DOHH2 (cell line): ENCODE data around the gene CATSPER3.

Experiments
- H3F3A ChIP-seq: fragments of 200-600 bp; sonication (generic), shearing (Covaris generic); 2 replicates; pipeline ENCODE4 v1.6.0; 2016; ENCODE audit warnings: antibody characterized with exemption, mild to moderate bottlenecking; ENCODE audit not compliant: control insufficient read depth, insufficient read depth
- H3K27ac ChIP-seq: fragments of 200-600 bp; sonication (generic); 2 replicates; pipeline ENCODE4 v1.5.1; 2014; ENCODE audit warnings: low read depth, mild to moderate bottlenecking, low read length, moderate library complexity
- H3K27me3 ChIP-seq: fragments of 200-600 bp; sonication (generic); 2 replicates; pipeline ENCODE4 v1.6.1; 2014; ENCODE audit warnings: mild to moderate bottlenecking, low read length, mixed read lengths; ENCODE audit not compliant: control insufficient read depth
- H3K36me3 ChIP-seq: fragments of 200-600 bp; sonication (generic); 2 replicates; pipeline ENCODE4 v1.6.1; 2014; ENCODE audit warnings: mild to moderate bottlenecking, low read length, moderate library complexity, mixed read lengths; ENCODE audit not compliant: control insufficient read depth
- H3K4me1 ChIP-seq: fragments of 200-600 bp; sonication (generic); 2 replicates; pipeline ENCODE4 v1.6.1; 2014; ENCODE audit warnings: mild to moderate bottlenecking, low read length, mixed read lengths; ENCODE audit not compliant: control insufficient read depth
- H3K4me2 ChIP-seq: fragments of 200-600 bp; sonication (generic); 2 replicates; pipeline ENCODE4 v1.6.0; 2014; ENCODE audit warnings: mild to moderate bottlenecking, low read length, moderate library complexity
- H3K4me3 ChIP-seq: fragments of 200-600 bp; sonication (generic); 2 replicates; pipeline ENCODE4 v1.5.1; 2014; ENCODE audit warnings: mild to moderate bottlenecking, low read length, mixed read lengths
- H3K79me2 ChIP-seq: fragments of 200-600 bp; sonication (generic); 2 replicates; pipeline ENCODE4 v1.6.1; 2014; ENCODE audit warnings: mild to moderate bottlenecking, low read length, mixed read lengths; ENCODE audit not compliant: control insufficient read depth
- H3K9me2 ChIP-seq: fragments of 200-600 bp; sonication (generic); replicated peaks from 2 replicates; pipeline ENCODE4 v1.6.1; 2014; ENCODE audit warnings: mild to moderate bottlenecking, low read length, mixed read lengths; ENCODE audit not compliant: control insufficient read depth
- H3K9me3 ChIP-seq: fragments of 200-600 bp; sonication (generic); 2 replicates; pipeline ENCODE4 v1.6.1; 2014; ENCODE audit warnings: antibody characterized with exemption, low read length, mixed read lengths; ENCODE audit not compliant: control insufficient read depth, insufficient read depth
- H4K20me1 ChIP-seq: fragments of 200-600 bp; sonication (generic); 2 replicates; pipeline ENCODE4 v1.6.0; 2014; ENCODE audit warnings: low read depth, mild to moderate bottlenecking, antibody characterized with exemption, low read length, moderate library complexity; ENCODE audit not compliant: control insufficient read depth, insufficient read depth
- CTCF ChIP-seq: fragments of 200-600 bp; sonication (generic); IDR thresholded peaks from one replicate; pipeline ENCODE4 v1.5.1; 2014; ENCODE audit warnings: antibody characterized with exemption, mild to moderate bottlenecking, low read depth, low read length; ENCODE audit not compliant: poor library complexity, severe bottlenecking
- EZH2phosphoT487 ChIP-seq: fragments of 200-600 bp; sonication (generic); IDR thresholded peaks from 2 replicates; pipeline ENCODE4 v1.6.1; 2017; ENCODE audit warnings: borderline replicate concordance, mild to moderate bottlenecking, antibody characterized with exemption, low read length, moderate library complexity, mixed read lengths

The CATSPER3 gene

GRCh38 chr5:135012033-135012588, 44.4 kb downstream of the CATSPER3 start:
- no peak overlapping the region for H3K4me2 ChIP-seq
- H3K4me3 ChIP-seq: no peak overlapping the region
- TF ChIP-seq EZH2phosphoT487 (no peak), CTCF (no peak)
- no peaks in the 10 kb centered on the region for H3K27me3 ChIP-seq
- H3K4me1 ChIP-seq: no peaks in the 10 kb centered on the region
- no peaks in the 10 kb centered on the region for H3K79me2 ChIP-seq
- H3K27ac ChIP-seq: no peak overlapping the region
- H4K20me1 ChIP-seq: no peaks in the 10 kb centered on the region
- H3K9me2 ChIP-seq: no peaks in the 10 kb centered on the region
- no peaks in the 10 kb centered on the region for H3K36me3 ChIP-seq
- no peaks in the 10 kb centered on the region for H3K9me3 ChIP-seq
- H3F3A ChIP-seq: no peaks in the 10 kb centered on the region

GRCh38 chr5:135012951-135013391, 45.3 kb downstream of the CATSPER3 start:
- TF ChIP-seq CTCF: no peak
- no peak for TF ChIP-seq EZH2phosphoT487
- H3K9me3 ChIP-seq: no peaks in the 10 kb centered on the region
- H3K36me3 ChIP-seq: no peaks in the 10 kb centered on the region
- H3K79me2 ChIP-seq: no peaks in the 10 kb centered on the region
- no peaks in the 10 kb centered on the region for H3F3A ChIP-seq
- no peak overlapping the region for H3K27ac ChIP-seq
- no peaks in the 10 kb centered on the region for H3K9me2 ChIP-seq
- no peaks in the 10 kb centered on the region for H3K27me3 ChIP-seq
- no peaks in the 10 kb centered on the region for H4K20me1 ChIP-seq
- H3K4me2 ChIP-seq: no peak overlapping the region
- H3K4me1 ChIP-seq: no peaks in the 10 kb centered on the region
- no peak overlapping the region for H3K4me3 ChIP-seq

DNA sequence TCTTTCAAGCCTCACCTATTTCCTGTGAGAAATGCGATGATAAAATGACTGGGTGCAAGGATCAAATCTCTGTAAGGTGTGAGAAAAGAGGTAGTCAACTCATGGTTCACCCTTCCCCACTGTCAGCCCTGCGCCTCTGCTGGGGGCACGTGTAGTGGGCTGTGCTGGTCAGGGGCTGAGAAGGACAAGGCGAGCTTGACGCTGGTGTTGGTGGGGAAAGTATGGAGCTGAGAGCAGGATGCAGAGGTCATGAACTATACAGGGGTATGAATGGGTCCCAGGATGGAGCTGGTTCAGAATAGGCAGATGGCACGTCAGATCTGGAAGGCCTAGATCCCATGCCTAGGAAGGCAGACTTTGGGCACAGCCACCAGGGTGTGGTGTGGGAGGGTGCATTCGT, 45.7 kb downstream of the CATSPER3 start:
- no peaks in the 10 kb centered on the region for H3K4me1 ChIP-seq
- H3K9me2 ChIP-seq: no peaks in the 10 kb centered on the region
- H3K4me3 ChIP-seq: no peak overlapping the region
- H3K79me2 ChIP-seq: no peaks in the 10 kb centered on the region
- no peaks in the 10 kb centered on the region for H3K36me3 ChIP-seq
- TF ChIP-seq CTCF (no peak), EZH2phosphoT487 (no peak)
- H3K4me2 ChIP-seq: no peak overlapping the region
- no peaks in the 10 kb centered on the region for H3K9me3 ChIP-seq
- H4K20me1 ChIP-seq: no peaks in the 10 kb centered on the region
- no peaks in the 10 kb centered on the region for H3K27me3 ChIP-seq
- no peak overlapping the region for H3K27ac ChIP-seq
- no peaks in the 10 kb centered on the region for H3F3A ChIP-seq
